GM12878 (cell line): ENCODE data around the gene OSBPL10. TPM values are rescaled to one million over a fixed set of nuclear protein-coding genes. Genes with fewer than 3 reads are reported as not detected.

Experiments
- ATAC-seq: fragments of 200-7000 bp; cut with Tn5 transposase; 3 replicates; pipeline ENCODE4 v1.9.1; 2020; ENCODE audit warnings: mild to moderate bottlenecking, moderate library complexity
- BruUV-seq: library from RNA; stranded (reverse); fragments of 400-500 nt; replicated peaks from 2 replicates; lab custom pipeline; 2021; lab: Mats Ljungman, UMichigan
- CTCF ChIA-PET: fragments of 300-600 bp; sonication (Branson Sonifier 250); formaldehyde crosslinking; extraction: SDS; loops from one replicate; lab custom pipeline; 2021; ENCODE audit warnings: inconsistent platforms; lab: Yijun Ruan, JAX
- POLR2A ChIA-PET: fragments of 350-600 bp; formaldehyde crosslinking; extraction: SDS; loops from one replicate; lab custom pipeline; 2021; ENCODE audit warnings: inconsistent platforms; lab: Charles Lee
- RAD21 ChIA-PET: fragments of 300-600 bp; sonication (Branson Sonifier 250); formaldehyde crosslinking; loops from one replicate; lab custom pipeline; 2023; ENCODE audit warnings: antibody characterized with exemption; ENCODE audit not compliant: unreplicated experiment; lab: Charles Lee
- SMC1A ChIA-PET: fragments of 300-600 bp; sonication (Branson Sonifier 250); formaldehyde crosslinking; loops from one replicate; lab custom pipeline; 2023; ENCODE audit not compliant: unreplicated experiment, uncharacterized antibody; lab: Charles Lee
- DNase-seq: peaks from one replicate; pipeline ENCODE4 v3.0.0-alpha.2; 2011; ENCODE audit warnings: low read depth, low spot score
- FAIRE-seq: peaks from 3 replicates; lab custom pipeline; 2011; peaks lifted over from hg19 to GRCh38; lab: Jason Lieb, UNC
- H2AFZ ChIP-seq: 2 replicates; pipeline ENCODE4 v1.6.0; 2011; ENCODE audit warnings: low read depth, low read length, control low read depth; ENCODE audit not compliant: control insufficient read depth
- H3K27ac ChIP-seq: 2 replicates; pipeline ENCODE4 v1.5.1; 2011; ENCODE audit warnings: control low read depth; ENCODE audit not compliant: control insufficient read depth, insufficient read depth
- H3K27me3 ChIP-seq, 2 experiments: replicated peaks in 1 of 2; 2 replicates each; pipeline versions ENCODE4 v1.6.0 to v1.6.1; 2011; ENCODE audit warnings: low read length in 1 of 2; ENCODE audit not compliant: control insufficient read depth in 2 of 2, insufficient read depth in 2 of 2
- H3K36me3 ChIP-seq, 2 experiments: 2 replicates each; pipeline ENCODE4 v1.5.1; 2011; ENCODE audit warnings: low read length in 1 of 2; ENCODE audit not compliant: control insufficient read depth in 2 of 2, insufficient read depth in 2 of 2
- H3K4me1 ChIP-seq: 2 replicates; pipeline ENCODE4 v1.6.1; 2011; ENCODE audit warnings: mild to moderate bottlenecking, low read length, moderate library complexity, mixed read lengths; ENCODE audit not compliant: control insufficient read depth, insufficient read depth
- H3K4me2 ChIP-seq: 2 replicates; pipeline ENCODE4 v1.6.0; 2011; ENCODE audit warnings: control low read depth; ENCODE audit not compliant: control insufficient read depth, insufficient read depth
- H3K4me3 ChIP-seq: fragments of 200-600 bp; sonication (generic); 2 replicates; pipeline ENCODE4 v1.5.1; 2016
- H3K79me2 ChIP-seq: 2 replicates; pipeline ENCODE4 v1.6.0; 2011; ENCODE audit warnings: low read length; ENCODE audit not compliant: control insufficient read depth, insufficient read depth
- H3K9ac ChIP-seq: 2 replicates; pipeline ENCODE4 v1.8.0; 2011; ENCODE audit warnings: low read length, control low read depth, mixed read lengths; ENCODE audit not compliant: control insufficient read depth, insufficient read depth
- H3K9me3 ChIP-seq: replicated peaks from 3 replicates; pipeline ENCODE4 v1.5.1; 2011; ENCODE audit warnings: mild to moderate bottlenecking, low read length; ENCODE audit not compliant: control insufficient read depth, insufficient read depth
- H4K20me1 ChIP-seq: 2 replicates; pipeline ENCODE4 v1.6.0; 2011; ENCODE audit not compliant: control insufficient read depth, insufficient read depth
- FOXM1 ChIP-seq: IDR thresholded peaks from 2 replicates; pipeline ENCODE4 v1.6.1; 2012; ENCODE audit warnings: low read depth, mild to moderate bottlenecking, inconsistent platforms, low read length, moderate library complexity
- ZBTB33 ChIP-seq: fragments of 450-650 bp; IDR thresholded peaks from 2 replicates; pipeline ENCODE4 v1.6.1; 2017; ENCODE audit warnings: mild to moderate bottlenecking
- WGBS: methylation state at CpG from one replicate; pipeline ENCODE4 v1.1.6; 2016; ENCODE audit warnings: low lambda C conversion rate; ENCODE audit not compliant: insufficient replicate concordance, insufficient coverage; ENCODE audit errors: missing lambda C conversion rate; 5-methylcytosine and 5-hydroxymethylcytosine counted together
- in situ Hi-C: fragments of 300-500 bp; cut with MboI; formaldehyde crosslinking; loops from 9 replicates; pipeline ENCODE4 v1.14.3; 2018; ENCODE audit warnings: mixed read lengths
- intact Hi-C: fragments of 100-400 bp; cut with micrococcal nuclease; formaldehyde crosslinking; loops from one replicate; pipeline ENCODE4 v1.14.2; 2022; ENCODE audit not compliant: unreplicated experiment
- polyA plus RNA-seq, 11 experiments: library from polyadenylated mRNA; depleted of rRNA in 4 of 11; unstranded in 6 of 11; stranded (reverse) in 5 of 11; fragments of >200 nt; fragmentation: Nextera tagmentation in 4 of 11; fragmentation: Illumina TruSeq in 1 of 11; extraction: Ambion mirVana in 4 of 11; extraction: Trizol in 1 of 11; gene quantifications; 1 replicate in 1 of 11; 2 replicates in 10 of 11; pipeline versions ENCODE4 v1.2.1 to v1.2.3, GENCODE V29; 2011 to 2016; ENCODE audit warnings: inconsistent platforms in 2 of 11, missing spikeins in 2 of 11, low read depth in 1 of 11
- total RNA-seq, 4 experiments: library from RNA; depleted of rRNA in 3 of 4; stranded (reverse); fragments of >200 nt in 3 of 4; fragmentation: Illumina TruSeq in 1 of 4; extraction: Trizol in 1 of 4; gene quantifications; 2 replicates each; pipeline versions ENCODE4 v1.2.1 to v1.2.3, GENCODE V29; 2013 to 2021
- TF ChIP-seq, protein P1 (sequence below), 3 experiments: IDR thresholded peaks in 2 of 3; conservative IDR thresholded peaks in 1 of 3; 2 replicates each; pipeline ENCODE4 v1.5.1; 2011; ENCODE audit warnings: low read depth in 3 of 3, low read length in 3 of 3, mild to moderate bottlenecking in 3 of 3, control low read depth in 2 of 3, moderate library complexity in 2 of 3, inconsistent platforms in 1 of 3, mixed read lengths in 1 of 3; ENCODE audit not compliant: control insufficient read depth in 2 of 3, insufficient read depth in 1 of 3; ENCODE audit errors: extremely low read depth in 1 of 3

The OSBPL10 gene
- total and polyA plus RNA-seq, 10 of the 15 experiments (the other 5 are each of a cell fraction or from before 2014, with no cell fraction given): 0.03 to 0.25 (median 0.09) TPM; not detected in 5

- TF ChIP-seq ZBTB33: no peak
- TF ChIP-seq, protein P1, sequence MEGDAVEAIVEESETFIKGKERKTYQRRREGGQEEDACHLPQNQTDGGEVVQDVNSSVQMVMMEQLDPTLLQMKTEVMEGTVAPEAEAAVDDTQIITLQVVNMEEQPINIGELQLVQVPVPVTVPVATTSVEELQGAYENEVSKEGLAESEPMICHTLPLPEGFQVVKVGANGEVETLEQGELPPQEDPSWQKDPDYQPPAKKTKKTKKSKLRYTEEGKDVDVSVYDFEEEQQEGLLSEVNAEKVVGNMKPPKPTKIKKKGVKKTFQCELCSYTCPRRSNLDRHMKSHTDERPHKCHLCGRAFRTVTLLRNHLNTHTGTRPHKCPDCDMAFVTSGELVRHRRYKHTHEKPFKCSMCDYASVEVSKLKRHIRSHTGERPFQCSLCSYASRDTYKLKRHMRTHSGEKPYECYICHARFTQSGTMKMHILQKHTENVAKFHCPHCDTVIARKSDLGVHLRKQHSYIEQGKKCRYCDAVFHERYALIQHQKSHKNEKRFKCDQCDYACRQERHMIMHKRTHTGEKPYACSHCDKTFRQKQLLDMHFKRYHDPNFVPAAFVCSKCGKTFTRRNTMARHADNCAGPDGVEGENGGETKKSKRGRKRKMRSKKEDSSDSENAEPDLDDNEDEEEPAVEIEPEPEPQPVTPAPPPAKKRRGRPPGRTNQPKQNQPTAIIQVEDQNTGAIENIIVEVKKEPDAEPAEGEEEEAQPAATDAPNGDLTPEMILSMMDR (IDR thresholded peaks at IDR 0.05 in 2 of 3, conservative IDR thresholded peaks at IDR 0.05 in 1 of 3; ENCODE audit: control insufficient read depth in 2 of 3, extremely low read depth in 1 of 3, insufficient read depth in 1 of 3, low read depth in 3 of 3, low read length in 3 of 3): no peak
Observed at GRCh38 chr3:31793821-31794220, 187.2 kb downstream of the OSBPL10 start (continued).

DNA sequence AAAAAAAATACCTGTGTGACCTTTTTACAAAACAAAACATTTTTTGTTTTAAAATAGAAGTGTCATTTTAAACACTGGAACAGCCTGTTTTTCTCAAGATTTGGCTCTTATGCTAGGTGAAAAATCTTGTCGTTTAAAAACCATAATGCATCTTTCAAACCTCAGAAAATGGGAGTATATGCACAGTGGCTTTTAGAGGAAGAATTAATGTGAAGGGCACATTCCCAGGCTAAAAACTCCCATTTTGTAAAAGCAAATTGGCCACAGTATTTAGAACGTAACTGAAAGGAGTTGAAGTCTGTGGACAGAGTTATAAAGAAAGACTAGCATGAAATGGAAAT, 190.0 kb downstream of the OSBPL10 start:
- no peak for ATAC-seq
- no peaks in the 10 kb centered on the region for H3K4me1 ChIP-seq
- H3K4me2 ChIP-seq: no peak overlapping the region
- H3K79me2 ChIP-seq: no peaks in the 10 kb centered on the region
- ChIA-PET SMC1A (interaction anchor here (0.7 kb wide), 1 partner anchor 864 kb away, joined by 3 read pairs; no protein-coding TSS in a partner anchor), RAD21 (no interaction called here), POLR2A (interaction anchor here (0.6 kb wide), 1 partner anchor 92 kb away, joined by 6 read pairs; no protein-coding TSS in a partner anchor), CTCF (no interaction called here)
- H3K4me3 ChIP-seq: no peak overlapping the region
- in situ Hi-C loops: no loop called here
- no TSS peak for BruUV-seq
- no peak overlapping the region for H2AFZ ChIP-seq
- no peak overlapping the region for H3K27ac ChIP-seq
- no peak for TF ChIP-seq FOXM1
- no peaks in the 10 kb centered on the region; the same call in 2 of the 3 replicates for H3K9me3 ChIP-seq
- DNase-seq: no peak
- FAIRE-seq: no peak
- no peak overlapping the region for H3K9ac ChIP-seq
- H3K27me3 ChIP-seq: no peaks in the 10 kb centered on the region
- 37% methylated on average over 2 of the region's 2 CpGs for WGBS
- intact Hi-C loops: no loop called here
- H3K36me3 ChIP-seq: no peaks in the 10 kb centered on the region
- H4K20me1 ChIP-seq: no peaks in the 10 kb centered on the region
